ENCODE measurements around the gene LARP4B.

The LARP4B gene

DNA sequence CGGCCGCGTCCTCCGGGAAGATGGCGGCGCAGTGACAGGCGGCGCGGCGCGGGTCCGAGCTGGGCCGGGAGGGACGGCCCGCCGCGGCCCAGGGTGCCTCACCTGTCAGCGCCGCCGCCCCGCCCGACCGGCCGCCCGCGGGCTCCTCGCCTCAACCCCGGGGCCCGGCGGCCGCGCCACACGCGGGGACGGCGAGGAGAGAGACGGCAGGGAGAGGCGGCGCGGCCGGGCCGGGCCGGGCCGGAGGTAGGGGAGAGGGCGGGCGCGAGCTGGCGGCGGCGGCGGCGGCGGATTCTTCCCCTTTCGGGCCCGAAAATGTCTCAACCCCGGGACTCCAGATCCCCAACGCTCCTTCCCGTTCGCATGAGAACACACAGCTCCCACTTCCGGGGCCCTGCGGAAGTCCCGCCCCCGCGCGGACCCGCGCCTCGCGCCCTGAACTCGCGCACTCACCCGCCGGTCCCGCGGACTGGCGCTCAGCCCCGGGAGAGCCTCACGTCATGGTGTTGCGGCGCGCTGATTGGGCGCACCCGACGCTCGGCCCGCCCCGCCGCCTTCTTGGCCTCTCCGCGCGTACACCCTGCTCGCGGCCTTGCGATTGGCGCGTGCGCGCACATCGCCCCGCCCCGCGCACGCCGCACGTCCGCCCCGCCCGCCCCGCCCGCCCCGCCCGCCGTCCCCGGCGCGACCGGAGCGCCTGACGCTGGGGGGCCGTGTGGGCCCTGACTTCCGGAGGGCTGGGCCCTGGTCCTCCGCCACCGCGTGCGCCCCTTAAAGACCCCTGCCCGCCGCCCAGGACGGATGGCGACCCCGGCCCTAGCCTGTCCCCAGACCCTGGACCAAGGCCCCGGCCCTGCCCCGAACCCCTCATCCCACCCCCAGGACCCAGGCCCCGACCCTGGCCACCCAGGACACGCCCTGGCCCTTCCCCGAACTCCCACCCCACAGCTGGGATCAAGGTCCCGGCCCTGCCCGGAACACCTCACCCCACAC lies at the start of gene LARP4B:
Gene LARP4B, minus strand, starts transcription at position 380 of the 993 bp plus-strand sequence. CDS start 45,984 bp downstream, outside the sequence.
- peak; percentile 74 to 96 for DNase-seq

DNA sequence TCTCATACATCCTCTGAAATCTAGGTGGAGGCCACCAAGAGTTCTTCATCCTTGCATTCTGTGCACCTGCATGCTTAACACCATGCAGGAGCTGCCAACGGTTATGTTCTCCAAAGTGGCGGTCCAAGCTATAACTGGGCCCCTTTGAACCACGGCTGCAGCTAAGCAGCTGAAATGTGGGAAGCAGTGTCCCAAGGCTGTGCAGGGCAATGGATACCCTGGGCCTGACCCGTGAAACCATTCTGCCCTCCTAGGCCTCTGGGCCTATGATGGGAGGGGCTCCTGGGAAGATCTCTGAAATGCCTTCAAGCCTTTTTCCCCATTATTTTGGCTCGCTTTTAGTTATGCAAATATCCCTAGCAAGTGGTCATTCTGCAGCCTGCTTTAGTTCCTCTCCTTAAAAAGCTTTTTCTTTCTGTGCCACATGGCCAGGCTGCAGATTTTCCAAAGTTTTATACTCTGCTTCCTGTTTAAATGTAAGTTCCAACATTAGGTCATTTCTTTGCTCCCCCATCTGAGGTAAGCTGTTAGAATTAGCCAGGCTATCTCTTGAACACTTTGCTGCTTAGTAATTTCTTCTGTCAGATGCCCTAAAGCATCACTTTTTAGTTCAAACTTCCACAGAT lies 49.1 kb upstream of the LARP4B start:
- no peak for DNase-seq

DNA sequence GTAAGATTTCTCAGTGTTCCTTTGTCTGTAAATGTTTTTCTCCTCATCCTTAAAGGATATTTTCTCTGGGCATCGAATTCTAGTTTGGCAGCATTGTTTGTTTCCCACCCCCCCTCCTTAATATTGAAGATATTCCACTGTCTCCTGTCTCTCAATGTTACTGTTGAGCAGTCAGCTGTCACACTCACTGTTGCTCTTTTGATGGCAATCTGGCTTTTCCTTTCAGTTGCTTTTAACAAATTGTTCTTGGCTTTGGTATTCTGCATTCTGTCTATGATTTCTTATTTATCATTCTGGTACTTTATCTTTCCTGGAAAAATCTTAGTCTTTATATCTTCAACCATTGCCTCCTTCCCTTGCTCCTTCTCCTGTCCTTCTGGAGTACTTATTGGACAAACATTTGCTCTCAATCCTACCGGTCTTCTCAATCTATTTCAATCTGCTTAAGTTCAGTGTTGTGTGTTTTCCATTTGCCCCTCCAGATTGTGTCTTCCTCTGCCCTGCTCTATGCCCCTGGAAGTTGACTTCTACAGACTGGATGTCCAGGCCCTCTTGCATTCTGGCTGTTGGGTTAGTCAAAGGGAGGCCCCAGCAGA lies 47.4 kb upstream of the LARP4B start:
- no peak for DNase-seq

DNA sequence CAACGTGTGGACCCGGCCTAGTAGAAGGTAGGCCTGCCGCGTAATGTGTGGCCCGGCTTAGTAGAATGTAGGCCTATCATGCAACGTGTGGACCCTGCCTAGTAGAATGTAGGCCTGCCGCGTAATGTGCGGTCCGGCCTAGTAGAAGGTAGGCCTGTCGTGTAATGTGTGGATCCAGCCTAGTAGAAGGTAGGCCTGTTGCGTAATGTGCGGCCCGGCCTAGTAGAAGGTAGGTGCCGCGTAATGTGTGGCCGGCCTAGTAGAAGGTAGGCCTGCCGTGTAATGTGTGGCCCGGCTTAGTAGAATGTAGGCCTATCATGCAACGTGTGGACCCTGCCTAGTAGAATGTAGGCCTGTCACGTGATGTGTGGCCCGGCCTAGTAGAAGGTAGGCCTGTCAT lies 44.8 kb upstream of the LARP4B start:
- DNase-seq, result no peak

DNA sequence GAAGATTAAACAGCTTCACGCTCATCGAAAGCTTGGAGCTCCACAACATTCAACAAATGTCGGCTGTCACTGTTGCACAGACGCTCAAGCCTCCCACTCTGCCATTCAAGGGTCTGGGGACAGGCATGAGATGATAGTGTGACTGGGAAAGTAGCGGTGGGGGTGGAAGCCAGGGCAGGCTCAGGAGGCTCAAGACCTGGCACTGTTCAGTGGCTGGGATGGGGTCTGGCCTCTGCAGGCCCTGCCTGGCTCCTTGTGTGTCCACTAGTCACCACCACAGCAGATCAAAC lies 43.2 kb upstream of the LARP4B start:
- no peak for DNase-seq

DNA sequence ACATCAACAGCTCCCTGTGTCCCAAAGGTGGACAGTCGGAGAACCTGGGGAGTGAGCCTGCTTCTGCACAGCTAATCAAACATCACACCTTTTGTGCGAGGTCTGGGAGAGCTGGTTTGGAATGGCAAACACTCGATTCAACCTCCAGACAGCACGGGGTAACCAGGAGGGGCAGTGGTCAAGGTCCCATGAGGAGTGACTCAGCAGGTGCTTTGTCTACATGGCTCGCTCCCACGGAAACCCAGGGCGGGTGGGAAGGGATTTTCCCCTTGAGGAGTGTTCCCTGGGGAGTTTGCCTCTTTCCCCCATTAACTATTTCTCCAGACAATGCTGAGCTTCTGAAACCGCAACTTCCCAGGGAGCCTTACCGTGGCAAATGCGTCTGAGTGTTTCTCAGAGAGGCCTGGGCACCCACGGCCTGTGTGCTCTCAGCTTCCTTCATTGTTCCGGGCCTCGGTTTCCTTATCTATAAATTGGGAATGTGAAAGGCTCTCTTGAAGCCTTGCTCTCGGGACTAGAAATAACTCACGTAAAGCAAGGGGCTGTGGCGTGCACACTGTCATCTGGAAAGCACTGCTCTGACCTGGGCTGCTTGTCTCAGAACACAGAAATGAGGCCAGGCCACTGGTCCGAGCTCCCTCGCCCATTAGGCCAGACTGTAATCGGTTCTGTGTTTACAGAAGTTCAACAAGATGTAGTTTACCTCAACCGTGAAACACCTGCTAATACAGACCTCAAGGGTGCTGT lies 42.7 kb upstream of the LARP4B start:
- DNase-seq, result no peak

DNA sequence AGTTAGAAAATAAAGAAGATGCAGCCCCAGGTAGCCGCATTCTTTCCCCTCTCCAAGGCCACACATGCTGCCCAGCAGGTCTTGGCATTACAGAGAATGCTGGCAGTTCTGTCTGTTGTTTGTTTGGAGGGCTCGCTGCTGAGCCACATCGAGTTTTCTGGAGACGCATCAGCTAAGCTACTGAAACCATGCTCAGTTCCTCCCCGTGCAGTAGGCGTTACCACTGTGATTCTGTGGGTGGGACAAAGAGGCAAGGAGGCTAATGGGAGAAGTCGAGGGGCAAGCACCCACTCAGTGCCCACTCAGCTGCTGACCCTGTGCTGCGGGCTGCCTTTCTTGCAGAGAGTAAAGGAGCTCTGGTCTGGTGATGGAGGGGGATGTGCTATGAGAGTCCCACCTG lies 41.3 kb upstream of the LARP4B start:
- DNase-seq, result no peak

DNA sequence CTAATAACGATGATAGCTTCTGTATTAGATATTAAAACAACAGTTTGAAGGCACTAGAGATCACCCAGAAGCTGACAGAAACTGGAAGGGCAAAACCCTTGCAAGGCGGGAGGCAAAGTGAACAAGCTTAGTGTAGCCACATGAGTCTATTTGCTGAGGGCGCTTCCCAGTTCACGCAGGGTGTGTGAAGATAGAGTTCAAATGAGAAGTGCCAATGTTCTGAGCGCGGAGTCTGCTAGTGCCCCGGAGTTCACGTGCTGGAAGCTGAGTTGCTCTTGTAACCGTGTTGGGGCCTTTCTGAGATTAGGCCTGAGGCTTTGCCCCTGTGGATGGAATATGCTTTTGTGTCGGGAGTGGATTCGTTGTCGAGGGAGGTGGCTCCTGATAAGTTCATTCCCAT lies 40.1 kb upstream of the LARP4B start:
- DNase-seq, result no peak

DNA sequence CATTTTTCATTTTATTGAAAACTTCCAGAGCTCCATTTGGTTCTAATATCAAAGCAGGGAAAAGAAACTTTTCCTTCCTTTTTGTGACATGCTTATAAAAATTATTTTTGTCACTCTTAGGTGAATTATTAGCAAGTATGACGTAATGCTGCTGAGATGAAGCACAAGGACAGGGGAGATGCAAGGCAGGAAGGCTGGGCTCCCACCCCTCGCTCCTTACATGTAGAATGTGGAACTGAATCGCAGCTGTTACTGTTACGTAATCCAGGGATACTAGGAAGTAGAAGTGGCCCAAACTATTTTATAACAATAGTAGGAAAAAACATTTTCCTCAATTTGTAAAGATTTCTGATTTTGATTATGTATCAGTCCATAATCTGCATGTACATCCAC lies 39.6 kb upstream of the LARP4B start:
- DNase-seq, result no peak

DNA sequence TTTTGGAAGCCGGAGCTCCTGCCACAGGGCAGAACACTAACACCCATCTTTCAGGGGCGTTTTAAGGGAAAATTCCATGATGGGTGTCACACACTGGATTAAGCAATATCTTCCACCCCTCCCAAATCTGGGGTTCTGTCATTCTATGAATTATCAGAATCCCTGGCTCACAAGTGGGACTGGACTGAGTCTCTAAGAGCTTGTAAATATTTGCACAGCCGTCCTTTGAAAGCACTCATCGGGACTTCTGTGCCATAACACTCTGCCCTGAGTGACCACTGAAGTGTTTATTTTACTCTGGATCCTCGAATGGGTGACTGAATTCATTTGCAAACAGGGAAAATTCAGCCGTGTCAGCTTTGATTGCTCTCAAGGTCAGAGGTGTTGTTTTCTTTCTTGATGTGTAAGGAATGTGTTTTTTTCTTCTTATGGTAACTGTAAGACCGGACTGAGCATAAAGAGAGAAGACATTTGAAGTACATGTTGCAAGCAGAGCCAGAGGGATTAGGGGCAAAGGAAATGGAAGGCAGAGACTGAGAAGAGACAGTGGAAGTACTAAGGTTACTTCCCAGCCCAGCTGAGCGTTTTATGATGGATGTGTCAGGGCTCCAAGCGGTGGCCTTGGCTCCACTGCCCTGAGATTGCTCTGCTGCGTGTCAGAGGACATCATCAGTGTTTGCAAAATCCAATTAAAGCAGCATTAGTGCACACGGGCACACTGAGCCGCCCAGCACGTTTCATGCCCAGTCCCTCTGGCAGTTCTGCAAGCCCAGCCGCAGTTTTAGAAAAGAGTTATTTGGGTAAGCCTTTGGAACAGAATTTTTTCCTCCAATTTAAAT lies 39.0 kb upstream of the LARP4B start:
- no peak for DNase-seq

DNA sequence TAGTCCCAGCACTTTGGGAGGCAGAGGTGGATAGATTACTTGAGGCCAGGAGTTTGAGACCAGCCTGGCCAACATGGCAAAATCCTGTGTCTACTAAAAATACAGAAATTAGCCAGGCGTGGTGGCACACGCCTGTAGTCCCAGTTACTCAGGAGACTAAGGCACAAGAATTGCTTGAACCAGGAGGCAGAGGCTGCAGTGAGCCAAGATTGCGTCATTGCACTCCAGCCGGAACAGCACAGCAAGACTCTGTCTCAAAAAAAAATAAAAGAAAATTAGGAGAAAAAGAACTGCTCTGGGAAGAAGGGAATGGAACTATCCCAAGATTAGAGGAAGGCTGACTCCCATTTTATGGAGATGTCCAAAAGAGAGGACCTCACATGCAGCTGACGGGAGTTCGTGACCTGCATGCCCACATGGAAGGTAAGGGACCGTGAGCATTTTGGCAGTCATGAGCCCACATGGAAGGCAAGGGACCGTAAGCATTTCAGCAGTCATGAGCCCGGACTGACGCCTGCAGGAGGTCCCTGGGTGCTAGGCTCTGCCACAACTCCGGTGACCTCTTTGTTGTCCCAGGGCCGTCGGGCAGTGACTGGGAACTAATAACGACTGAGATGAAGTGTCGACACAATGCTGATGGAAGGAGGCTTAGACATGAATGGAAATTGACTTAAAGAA lies 38.1 kb upstream of the LARP4B start:
- DNase-seq, result no peak

DNA sequence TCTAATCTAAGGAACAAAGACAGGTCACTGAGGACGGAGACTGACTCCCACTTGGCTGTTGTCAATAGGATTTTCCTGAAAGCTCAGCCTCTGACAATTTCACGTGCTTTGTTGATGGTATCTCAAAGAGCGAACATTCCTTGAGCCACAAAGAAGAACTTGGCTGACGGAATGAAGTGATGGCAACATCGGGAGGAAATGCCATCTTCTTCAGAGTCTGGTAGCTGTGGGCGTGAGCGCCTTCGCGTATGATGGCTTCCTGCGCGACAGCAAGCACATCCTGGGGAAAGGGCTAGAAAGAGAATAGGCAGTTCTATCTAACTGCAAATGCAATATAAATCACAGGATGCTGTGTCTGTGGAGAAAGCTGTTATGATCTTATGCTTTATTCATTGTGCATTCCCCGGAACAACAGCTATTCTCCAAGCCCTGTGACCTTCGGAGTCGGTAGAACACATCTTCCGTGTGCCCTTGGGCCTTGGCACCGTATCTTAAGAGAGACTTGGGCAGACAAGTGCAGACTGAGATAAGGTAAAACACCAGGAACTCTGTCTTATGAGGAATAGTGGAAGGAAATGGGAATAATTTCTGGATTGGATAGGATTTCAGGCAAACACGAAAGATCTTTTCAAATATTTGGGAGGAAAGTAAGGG lies 37.2 kb upstream of the LARP4B start:
- no peak for DNase-seq

DNA sequence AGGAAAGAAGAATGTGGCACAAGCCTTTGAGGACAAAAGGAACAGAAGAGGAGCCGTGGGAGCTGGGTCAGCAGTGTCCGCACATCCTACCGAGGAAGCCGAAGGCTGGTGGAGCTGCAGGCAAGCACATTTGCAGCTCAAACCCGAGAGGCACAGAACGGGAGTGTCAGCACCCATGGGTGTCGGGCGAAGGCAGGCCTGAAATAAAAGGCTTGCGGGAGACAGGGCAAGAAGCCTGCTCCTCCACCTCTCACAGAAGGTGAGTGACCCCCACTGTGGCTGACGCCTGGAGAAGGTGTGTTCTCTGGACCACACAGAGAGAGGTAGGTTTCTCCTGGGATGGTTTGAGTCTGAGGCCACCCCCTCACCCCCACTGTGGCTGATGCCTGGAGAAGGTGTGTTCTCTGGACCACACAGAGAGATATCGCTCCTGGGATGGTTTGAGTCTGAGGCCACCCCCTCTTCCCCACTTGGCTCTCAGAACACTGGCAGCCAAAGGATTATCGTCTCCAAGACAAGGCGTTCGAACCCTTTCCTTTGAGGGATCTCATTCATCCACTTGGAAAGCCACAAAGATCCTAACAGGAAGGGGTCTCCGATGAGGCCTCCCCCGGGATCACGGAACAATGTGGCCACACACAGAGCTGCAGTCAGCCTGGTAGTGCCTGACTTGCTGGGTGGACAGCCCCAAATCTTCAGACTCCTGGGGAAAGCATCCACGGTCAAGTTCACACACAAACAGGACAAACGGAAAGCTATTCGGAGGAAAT lies 35.1 kb upstream of the LARP4B start:
- no peak for DNase-seq

DNA sequence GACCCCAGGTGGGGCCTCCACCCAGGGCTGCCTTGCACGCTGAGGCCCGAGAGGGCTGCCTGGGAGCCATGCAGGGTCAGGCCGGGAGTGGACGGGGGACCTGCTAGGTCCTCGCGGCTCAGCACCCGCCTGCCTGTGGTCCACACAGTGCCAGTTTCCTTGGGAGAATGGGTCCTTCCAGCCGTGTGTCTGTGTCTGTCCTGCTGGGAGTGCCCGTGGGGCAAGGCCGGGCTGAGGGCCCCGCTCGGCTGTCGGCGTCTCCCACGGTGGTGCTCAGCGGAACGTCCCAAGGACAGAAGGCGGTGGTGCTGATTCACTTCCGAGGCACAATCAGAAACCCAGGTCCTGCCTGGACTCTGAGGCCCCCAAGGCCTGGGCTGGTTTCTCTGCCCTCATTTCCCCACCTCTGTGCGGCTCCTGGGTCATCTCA lies 33.5 kb upstream of the LARP4B start:
- DNase-seq, result no peak

DNA sequence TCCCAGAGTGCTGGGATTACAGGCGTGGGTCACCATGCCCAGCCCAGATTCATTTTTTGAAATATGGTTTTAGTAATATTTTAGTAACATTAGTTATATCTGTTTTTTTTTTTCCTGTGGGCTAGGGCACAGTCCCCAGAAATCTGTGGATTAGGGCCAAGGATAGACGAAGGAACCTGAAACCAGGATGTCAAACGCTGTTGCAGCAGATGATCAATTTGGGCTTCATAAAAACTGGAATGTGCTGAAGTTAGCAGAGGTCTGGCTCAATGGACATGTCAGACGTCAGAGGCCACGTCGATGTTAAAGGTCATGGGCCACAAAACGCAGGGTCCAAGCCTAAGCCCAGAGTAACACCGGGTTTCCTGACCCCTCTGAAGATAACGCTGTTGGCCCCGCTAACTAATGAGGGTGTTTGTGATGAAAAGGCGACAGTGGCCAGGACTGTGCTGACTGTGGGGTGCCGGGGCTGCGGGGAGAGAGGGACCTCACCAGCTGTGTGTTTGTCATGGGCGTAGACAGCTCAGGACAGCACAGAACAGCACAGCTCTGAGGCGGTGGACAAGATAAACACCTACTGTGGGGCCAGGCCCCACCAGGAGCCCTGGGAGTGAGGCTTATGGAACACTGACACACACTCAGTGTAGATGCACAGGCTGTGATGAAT lies 32.9 kb upstream of the LARP4B start:
- DNase-seq, result no peak

DNA sequence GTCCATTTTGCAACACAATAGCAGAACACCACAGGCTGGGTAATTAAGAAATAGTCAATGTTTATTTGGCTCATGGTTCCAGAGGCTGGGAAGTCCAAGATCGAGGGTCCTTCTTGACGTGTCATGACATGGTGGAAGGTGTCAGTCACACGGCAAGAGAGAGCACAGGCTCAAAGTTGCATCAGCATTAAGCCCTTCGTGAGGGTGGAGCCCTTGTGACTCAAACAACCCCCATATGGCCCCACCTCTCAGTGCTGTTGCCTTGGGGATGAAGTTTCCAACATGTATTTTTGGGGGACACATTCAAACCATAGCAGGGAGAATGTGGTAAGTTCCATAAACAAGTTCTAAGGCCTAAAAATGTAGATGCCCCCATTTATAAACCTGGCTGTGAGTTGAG lies 32.1 kb upstream of the LARP4B start:
- DNase-seq, result no peak

DNA sequence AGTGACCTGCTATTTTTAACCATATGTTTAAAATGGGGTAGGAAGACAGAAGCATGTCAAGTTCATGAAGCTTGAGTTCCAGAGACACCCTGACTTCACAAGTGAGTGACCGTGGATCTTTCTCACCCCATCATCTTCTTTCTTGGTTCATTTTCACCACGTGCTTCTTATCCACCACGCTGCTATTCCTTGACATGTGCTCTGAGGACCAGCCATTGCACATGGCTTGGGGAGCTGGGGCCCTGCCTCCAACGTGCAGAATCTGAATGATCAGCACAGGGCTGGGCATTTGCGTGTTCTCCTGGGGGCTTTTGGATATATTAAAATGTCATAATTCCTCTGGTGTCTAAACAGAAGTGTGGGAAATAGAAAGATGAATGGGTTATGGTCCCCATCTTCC lies 31.7 kb upstream of the LARP4B start:
- DNase-seq, result no peak

DNA sequence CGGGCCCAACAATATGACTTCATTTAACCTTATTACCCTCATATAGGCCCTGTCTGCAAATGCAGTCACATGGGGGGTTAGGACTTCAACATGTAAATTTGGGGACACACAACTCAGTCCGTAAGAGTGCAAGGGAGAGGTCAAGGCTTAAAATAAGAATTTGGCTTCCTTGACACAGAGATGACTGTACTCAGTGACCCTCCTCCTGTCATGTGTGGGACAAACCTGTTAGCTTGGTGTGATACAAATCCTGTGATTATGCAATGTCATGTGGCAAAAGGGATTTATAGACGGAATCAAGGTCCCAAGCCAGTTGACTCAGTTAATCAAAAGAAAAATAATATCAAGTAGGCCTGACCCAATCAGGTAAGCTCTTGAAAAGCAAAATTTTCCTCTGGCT lies 30.8 kb upstream of the LARP4B start:
- no peak for DNase-seq

DNA sequence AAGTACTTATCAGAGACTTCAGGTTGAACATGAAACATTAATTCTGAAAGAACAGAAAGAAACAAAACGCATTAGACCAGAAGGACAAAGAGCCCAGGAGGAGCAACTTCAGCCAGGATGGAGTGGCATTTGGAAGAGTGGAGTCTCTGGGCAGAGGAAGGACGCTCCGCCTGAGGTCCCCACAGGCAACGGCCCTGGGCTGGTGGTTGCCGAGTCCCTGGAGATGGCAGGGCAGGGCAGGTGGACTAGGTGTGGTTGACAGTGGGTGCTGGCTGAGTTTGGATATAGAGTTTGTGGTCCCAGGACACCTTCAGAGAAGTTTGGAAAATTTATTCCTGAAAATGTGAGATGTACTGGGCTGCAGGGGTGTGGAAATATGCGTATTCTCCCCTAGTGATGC lies 27.4 kb upstream of the LARP4B start:
- no peak for DNase-seq

DNA sequence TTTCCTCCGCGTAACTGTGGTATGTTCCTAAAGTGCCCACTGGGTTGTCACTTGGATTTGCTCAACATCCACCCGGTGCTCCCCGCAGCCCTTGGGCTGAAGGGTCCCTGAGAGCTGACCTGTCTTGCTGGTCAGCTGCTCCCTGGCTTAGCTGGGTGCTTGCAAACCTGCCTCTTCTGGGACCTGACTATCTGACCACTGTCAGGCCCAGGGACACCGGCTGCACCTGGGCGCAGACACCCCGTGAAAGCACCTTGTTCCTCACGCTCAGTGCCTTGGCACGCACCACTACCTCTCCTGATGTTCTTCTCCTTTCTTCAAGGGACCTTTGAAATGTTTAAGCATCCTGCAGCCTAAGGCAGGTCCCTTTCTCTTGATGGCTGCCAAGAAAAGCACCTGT lies 26.6 kb upstream of the LARP4B start:
- DNase-seq, result no peak
